Right lobe of liver (tissue), 4 donors: ENCODE measurements around the gene RAD18.

Experiments
- POLR2A ChIP-seq: fragments of 450-650 bp; IDR thresholded peaks from one replicate; pipeline ENCODE4 v1.6.1; 2017; ENCODE audit warnings: antibody characterized with exemption, mild to moderate bottlenecking
- TF ChIP-seq, protein P1 (sequence below), 4 donors: fragments of 200-600 bp in 3 of 4; fragments of 450-650 bp in 1 of 4; IDR thresholded peaks; one replicate each; pipeline versions ENCODE4 v1.5.1 to v1.8.0; 2016 to 2022; ENCODE audit warnings: antibody characterized with exemption in 4 of 4, mild to moderate bottlenecking in 2 of 4
- donor health status: DM: no; HTN: no; CAD: no.
- donor health status: DM: no; HTN: no; CAD: no.
- donor health status: DM: no; HTN: yes; CAD: no.

DNA sequence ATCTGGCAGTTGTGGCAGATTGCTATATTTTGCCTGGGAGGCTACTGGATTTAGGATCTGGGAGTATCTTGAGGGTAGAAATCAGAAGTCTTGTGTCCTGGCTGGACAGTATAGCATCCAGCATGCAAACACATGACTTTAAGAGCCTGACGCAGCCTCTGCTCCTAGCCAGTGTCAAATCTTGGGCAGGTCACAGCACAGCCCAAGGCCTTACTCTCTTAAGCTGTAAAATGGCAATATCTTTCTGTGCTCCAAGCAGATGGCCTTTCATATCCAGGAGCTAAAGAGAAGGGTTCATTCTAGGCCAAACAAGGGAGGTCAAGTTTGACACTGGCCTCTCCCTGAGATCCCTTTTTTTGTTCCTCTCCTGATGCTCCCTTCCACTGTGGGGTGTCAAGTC is 19.8 kb upstream of the RAD18 start:
- TF ChIP-seq, protein P1, sequence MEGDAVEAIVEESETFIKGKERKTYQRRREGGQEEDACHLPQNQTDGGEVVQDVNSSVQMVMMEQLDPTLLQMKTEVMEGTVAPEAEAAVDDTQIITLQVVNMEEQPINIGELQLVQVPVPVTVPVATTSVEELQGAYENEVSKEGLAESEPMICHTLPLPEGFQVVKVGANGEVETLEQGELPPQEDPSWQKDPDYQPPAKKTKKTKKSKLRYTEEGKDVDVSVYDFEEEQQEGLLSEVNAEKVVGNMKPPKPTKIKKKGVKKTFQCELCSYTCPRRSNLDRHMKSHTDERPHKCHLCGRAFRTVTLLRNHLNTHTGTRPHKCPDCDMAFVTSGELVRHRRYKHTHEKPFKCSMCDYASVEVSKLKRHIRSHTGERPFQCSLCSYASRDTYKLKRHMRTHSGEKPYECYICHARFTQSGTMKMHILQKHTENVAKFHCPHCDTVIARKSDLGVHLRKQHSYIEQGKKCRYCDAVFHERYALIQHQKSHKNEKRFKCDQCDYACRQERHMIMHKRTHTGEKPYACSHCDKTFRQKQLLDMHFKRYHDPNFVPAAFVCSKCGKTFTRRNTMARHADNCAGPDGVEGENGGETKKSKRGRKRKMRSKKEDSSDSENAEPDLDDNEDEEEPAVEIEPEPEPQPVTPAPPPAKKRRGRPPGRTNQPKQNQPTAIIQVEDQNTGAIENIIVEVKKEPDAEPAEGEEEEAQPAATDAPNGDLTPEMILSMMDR (IDR thresholded peaks at IDR 0.05) = no peak
- no peak for TF ChIP-seq POLR2A
